Caco-2 (cell line): ENCODE results near the gene DNAAF5. TPM values are rescaled to one million over a fixed set of nuclear protein-coding genes. Genes with fewer than 3 reads are reported as not detected.

ENCODE experiments used
- BruUV-seq: library from RNA; stranded (reverse); fragments of 400-500 nt; replicated peaks from 2 replicates; lab custom pipeline; 2021; lab: Mats Ljungman, UMichigan
- CTCF ChIA-PET: fragments of 300-600 bp; sonication (Branson Sonifier 250); formaldehyde crosslinking; loops from one replicate; lab custom pipeline; 2022; ENCODE audit warnings: antibody characterized with exemption; lab: Charles Lee
- POLR2A ChIA-PET: fragments of 300-600 bp; sonication (Branson Sonifier 250); formaldehyde crosslinking; loops from one replicate; lab custom pipeline; 2022; ENCODE audit warnings: antibody characterized with exemption; lab: Charles Lee
- DNase-seq, 2 experiments: peaks; one replicate each; pipeline versions ENCODE4 v3.0.0 to v3.0.0-alpha.2; 2020 to 2022
- H3K27me3 ChIP-seq: replicated peaks from 2 replicates; pipeline ENCODE4 v1.6.0; 2011; ENCODE audit warnings: low read length; ENCODE audit not compliant: control insufficient read depth, insufficient read depth
- H3K36me3 ChIP-seq: 2 replicates; pipeline ENCODE4 v1.5.1; 2011; ENCODE audit warnings: low read length; ENCODE audit not compliant: control insufficient read depth, insufficient read depth
- H3K4me1 ChIP-seq: fragments of 250-450 bp; sonication (Bioruptor Pico); 2 replicates; pipeline ENCODE4 v1.5.1; 2020; ENCODE audit warnings: mild to moderate bottlenecking
- H3K4me3 ChIP-seq: 2 replicates; pipeline ENCODE4 v1.5.1; 2011; ENCODE audit warnings: low read depth, mild to moderate bottlenecking, control low read depth, low read length
- H3K9me3 ChIP-seq: fragments of 250-450 bp; sonication (Bioruptor Pico); 2 replicates; pipeline ENCODE4 v1.5.1; 2020; ENCODE audit warnings: mild to moderate bottlenecking, moderate library complexity
- H3K27ac Mint-ChIP-seq: one replicate; pipeline ENCODE4 v1.8.0; 2022; ENCODE audit warnings: mixed read lengths; ENCODE audit not compliant: unreplicated experiment
- H3K27me3 Mint-ChIP-seq: one replicate; pipeline ENCODE4 v1.8.0; 2022; ENCODE audit warnings: mixed read lengths; ENCODE audit not compliant: insufficient read depth, unreplicated experiment
- H3K36me3 Mint-ChIP-seq: one replicate; pipeline ENCODE4 v1.8.0; 2022; ENCODE audit warnings: mild to moderate bottlenecking, mixed read lengths; ENCODE audit not compliant: insufficient read depth, unreplicated experiment
- H3K4me1 Mint-ChIP-seq: one replicate; pipeline ENCODE4 v1.8.0; 2022; ENCODE audit warnings: low read depth, mixed read lengths; ENCODE audit not compliant: unreplicated experiment
- H3K4me3 Mint-ChIP-seq: one replicate; pipeline ENCODE4 v1.8.0; 2022; ENCODE audit warnings: mild to moderate bottlenecking, moderate library complexity, mixed read lengths; ENCODE audit not compliant: unreplicated experiment
- H3K9me3 Mint-ChIP-seq: one replicate; pipeline ENCODE4 v1.8.0; 2022; ENCODE audit warnings: mixed read lengths; ENCODE audit not compliant: unreplicated experiment
- intact Hi-C: fragments of 100-400 bp; cut with micrococcal nuclease; formaldehyde crosslinking; loops from one replicate; pipeline ENCODE4 v1.10.0; 2022; ENCODE audit not compliant: unreplicated experiment
- total RNA-seq: library from RNA; stranded (reverse); gene quantifications from 2 replicates; pipeline ENCODE4 v1.2.3, GENCODE V29; 2022
- TF ChIP-seq, protein P1 (sequence below), 2 experiments: fragments of 200-600 bp in 1 of 2; IDR thresholded peaks; 1 replicate in 1 of 2; 2 replicates in 1 of 2; pipeline versions ENCODE4 v1.5.1 to v1.8.0; 2011 to 2022; ENCODE audit warnings: antibody characterized with exemption in 1 of 2, control low read depth in 1 of 2, inconsistent platforms in 1 of 2, low read depth in 1 of 2, low read length in 1 of 2, mild to moderate bottlenecking in 1 of 2, moderate library complexity in 1 of 2; ENCODE audit not compliant: insufficient read depth in 1 of 2, severe bottlenecking in 1 of 2, unreplicated experiment in 1 of 2

DNAAF5 gene
- total RNA-seq, 1 experiment from 2014 or later = 51.4 TPM

DNA sequence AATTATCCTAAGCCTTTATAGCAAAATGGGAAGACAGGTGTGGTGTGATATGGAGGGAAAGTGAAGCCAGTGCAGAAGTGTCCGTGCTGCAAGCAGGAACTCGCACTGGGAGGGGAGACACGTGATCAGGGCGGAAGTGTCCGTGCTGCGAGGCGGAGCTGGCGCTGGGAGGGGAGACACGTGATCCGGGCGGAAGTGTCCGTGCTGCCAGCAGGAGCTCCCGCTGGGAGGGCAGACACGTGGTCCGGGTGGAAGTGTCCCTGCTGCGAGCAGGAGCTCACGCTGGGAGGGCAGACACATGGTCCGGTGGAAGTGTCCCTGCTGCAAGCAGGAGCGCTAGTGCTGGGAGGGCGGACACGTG, 41.1 kb downstream of the DNAAF5 start:
- no peak for DNase-seq
- H3K4me1 ChIP-seq = peaks cover 24% of the 10 kb centered on the region
- Mint-ChIP-seq H3K27ac (no peak overlapping the region), H3K4me3 (no peak overlapping the region), H3K4me1 (peaks cover 7% of the 10 kb centered on the region), H3K9me3 (no peaks in the 10 kb centered on the region), H3K27me3 (no peaks in the 10 kb centered on the region), H3K36me3 (peaks cover 64% of the 10 kb centered on the region)
- ChIA-PET CTCF (no interaction called here), POLR2A (no interaction called here)
- TF ChIP-seq, protein P1, sequence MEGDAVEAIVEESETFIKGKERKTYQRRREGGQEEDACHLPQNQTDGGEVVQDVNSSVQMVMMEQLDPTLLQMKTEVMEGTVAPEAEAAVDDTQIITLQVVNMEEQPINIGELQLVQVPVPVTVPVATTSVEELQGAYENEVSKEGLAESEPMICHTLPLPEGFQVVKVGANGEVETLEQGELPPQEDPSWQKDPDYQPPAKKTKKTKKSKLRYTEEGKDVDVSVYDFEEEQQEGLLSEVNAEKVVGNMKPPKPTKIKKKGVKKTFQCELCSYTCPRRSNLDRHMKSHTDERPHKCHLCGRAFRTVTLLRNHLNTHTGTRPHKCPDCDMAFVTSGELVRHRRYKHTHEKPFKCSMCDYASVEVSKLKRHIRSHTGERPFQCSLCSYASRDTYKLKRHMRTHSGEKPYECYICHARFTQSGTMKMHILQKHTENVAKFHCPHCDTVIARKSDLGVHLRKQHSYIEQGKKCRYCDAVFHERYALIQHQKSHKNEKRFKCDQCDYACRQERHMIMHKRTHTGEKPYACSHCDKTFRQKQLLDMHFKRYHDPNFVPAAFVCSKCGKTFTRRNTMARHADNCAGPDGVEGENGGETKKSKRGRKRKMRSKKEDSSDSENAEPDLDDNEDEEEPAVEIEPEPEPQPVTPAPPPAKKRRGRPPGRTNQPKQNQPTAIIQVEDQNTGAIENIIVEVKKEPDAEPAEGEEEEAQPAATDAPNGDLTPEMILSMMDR (IDR thresholded peaks at IDR 0.05; ENCODE audit: insufficient read depth in 1 of 2, low read depth in 1 of 2, low read length in 1 of 2, severe bottlenecking in 1 of 2, unreplicated experiment in 1 of 2) = no peak
- H3K9me3 ChIP-seq = no peaks in the 10 kb centered on the region
- peaks cover 2% of the 10 kb centered on the region; the same call in 1 of the 2 replicates for H3K36me3 ChIP-seq
- intact Hi-C loops = loop anchor here (10.0 kb wide), 1 partner anchor 333 kb away; no protein-coding TSS in a partner anchor
- no TSS peak for BruUV-seq
- H3K4me3 ChIP-seq = no peak overlapping the region
- H3K27me3 ChIP-seq = no peaks in the 10 kb centered on the region

DNA sequence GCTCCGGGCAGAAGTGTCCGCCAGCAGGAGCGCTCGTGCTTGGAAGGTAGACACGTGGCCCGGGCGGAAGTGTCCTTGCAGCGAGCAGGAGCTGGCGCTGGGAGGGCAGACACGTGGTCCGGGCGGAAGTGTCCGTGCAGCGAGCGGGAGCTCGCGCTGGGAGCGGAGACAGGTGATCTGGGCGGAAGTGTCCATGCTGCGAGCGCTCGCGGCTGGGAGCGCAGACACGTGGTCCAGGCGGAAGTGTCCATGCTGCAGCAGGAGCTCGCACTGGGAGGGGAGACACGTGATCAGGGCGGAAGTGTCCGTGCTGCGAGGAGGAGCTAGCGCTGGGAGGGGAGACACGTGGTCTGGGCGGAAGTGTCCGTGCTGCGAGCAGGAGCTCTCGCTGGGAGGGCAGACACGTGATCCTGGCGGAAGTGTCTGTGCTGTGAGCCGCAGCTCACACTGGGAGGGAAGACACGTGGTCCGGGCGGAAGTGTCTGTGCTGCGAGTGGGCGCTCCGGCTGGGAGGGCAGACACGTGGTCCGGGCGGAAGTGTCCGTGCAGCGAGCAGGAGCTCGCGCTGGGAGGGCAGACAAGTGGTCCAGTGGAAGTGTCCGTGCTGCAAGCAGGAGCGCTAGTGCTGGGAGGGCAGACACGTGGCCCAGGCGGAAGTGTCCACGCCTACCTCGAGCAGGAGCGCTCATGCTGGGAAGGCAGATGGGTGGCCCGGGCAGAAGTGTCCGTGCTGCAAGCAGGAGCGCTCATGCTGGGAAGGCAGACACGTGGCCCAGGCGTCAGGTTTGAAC, 41.6 kb downstream of the DNAAF5 start:
- Histone ChIP-seq H3K4me3 (no peak overlapping the region), H3K9me3 (no peaks in the 10 kb centered on the region), H3K36me3 (peaks cover 4% of the 10 kb centered on the region), H3K27me3 (no peaks in the 10 kb centered on the region), H3K4me1 (peaks cover 24% of the 10 kb centered on the region)
- Mint-ChIP-seq H3K4me1 (peaks cover 7% of the 10 kb centered on the region), H3K4me3 (no peak overlapping the region), H3K9me3 (no peaks in the 10 kb centered on the region), H3K36me3 (peaks cover 70% of the 10 kb centered on the region), H3K27ac (peak overlapping the region; percentile 31), H3K27me3 (no peaks in the 10 kb centered on the region)
- POLR2A ChIA-PET = no interaction called here
- intact Hi-C loops = loop anchor here (10.0 kb wide), 1 partner anchor 333 kb away; no protein-coding TSS in a partner anchor
- no TSS peak for BruUV-seq
- no peak for DNase-seq
- CTCF ChIA-PET = no interaction called here
- TF ChIP-seq, protein P1 (IDR thresholded peaks at IDR 0.05; ENCODE audit: insufficient read depth in 1 of 2, low read depth in 1 of 2, low read length in 1 of 2, severe bottlenecking in 1 of 2, unreplicated experiment in 1 of 2) = no peak

DNA sequence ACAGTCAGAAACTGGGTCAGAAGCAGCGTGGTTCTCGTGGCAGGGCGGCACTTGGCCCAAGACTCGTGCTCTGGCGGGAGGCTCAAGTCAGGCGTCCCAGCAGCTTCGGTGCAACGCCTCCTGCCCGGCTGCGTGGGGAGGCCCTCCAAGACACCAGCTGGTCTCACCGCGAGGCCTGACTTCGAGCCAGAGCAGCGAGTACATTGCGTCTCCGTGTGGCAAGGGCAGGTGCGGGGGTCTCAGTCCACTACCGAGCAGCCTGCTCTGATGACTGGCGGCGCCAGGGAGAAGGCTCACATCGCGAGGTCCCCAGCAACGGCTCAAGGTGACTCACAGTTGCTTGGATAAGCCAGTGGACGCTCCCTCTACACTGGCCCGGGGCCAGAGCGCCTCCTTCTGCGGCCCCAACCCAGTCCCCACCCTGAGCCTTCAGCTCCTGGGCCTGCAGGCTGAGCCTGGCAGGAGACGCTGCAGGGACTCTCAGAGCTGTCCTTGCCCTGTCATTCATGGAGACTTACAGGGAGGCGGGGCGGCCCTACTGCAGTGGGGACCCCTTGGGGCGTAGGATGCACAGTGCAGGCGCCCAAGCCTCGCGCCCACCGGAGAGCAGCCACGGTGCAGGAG, 42.5 kb downstream of the DNAAF5 start:
- POLR2A ChIA-PET = no interaction called here
- Histone ChIP-seq H3K9me3 (no peaks in the 10 kb centered on the region), H3K4me3 (no peak overlapping the region), H3K4me1 (peaks cover 24% of the 10 kb centered on the region), H3K27me3 (no peaks in the 10 kb centered on the region), H3K36me3 (peaks cover 4% of the 10 kb centered on the region)
- Mint-ChIP-seq H3K4me1 (peaks cover 7% of the 10 kb centered on the region), H3K4me3 (no peak overlapping the region), H3K9me3 (no peaks in the 10 kb centered on the region), H3K27ac (peak overlapping the region; percentile 39), H3K27me3 (no peaks in the 10 kb centered on the region), H3K36me3 (peaks cover 67% of the 10 kb centered on the region)
- intact Hi-C loops = loop anchor here (10.0 kb wide), 1 partner anchor 334 kb away; no protein-coding TSS in a partner anchor
- CTCF ChIA-PET = interaction anchor here (0.5 to 1.1 kb wide), 3 partner anchors 152 to 447 kb away, joined by 3 to 4 read pairs (median 3); no protein-coding TSS in a partner anchor
- DNase-seq = peak in 1 of 2 experiments; percentile 19
- BruUV-seq = no TSS peak
- TF ChIP-seq, protein P1 (IDR thresholded peaks at IDR 0.05; ENCODE audit: insufficient read depth in 1 of 2, low read depth in 1 of 2, low read length in 1 of 2, severe bottlenecking in 1 of 2, unreplicated experiment in 1 of 2) = no peak
